Activated T-cell treated with anti-CD3 and anti-CD28 coated beads, Interleukin-2, amount 50 U/mL, for 48 hours (primary cell): Measurements from ENCODE around the gene GPR146.
"Not testable (repeated sequence)": the region's sequence is repeated elsewhere in the genome, so short reads cannot be mapped to it uniquely, and the experiment has no call there.

ENCODE experiments used
- DNase-seq, 2 experiments: peaks; one replicate each; pipeline ENCODE4 v3.0.0-alpha.2; 2020

GPR146 gene

GRCh38 chr7:1044189-1045068 is at the start of gene GPR146:
Gene GPR146 (plus strand): TSS chr7:1044546. CDS start chr7:1057516, 12,970 bp downstream.
- peak; percentile 97 for DNase-seq

GRCh38 chr7:994592-995308 is 49.6 kb upstream of the GPR146 start:
- no peak for DNase-seq

GRCh38 chr7:995571-995970 is 48.8 kb upstream of the GPR146 start:
- no peak for DNase-seq

- DNase-seq, result no peak
Observed at GRCh38 chr7:996079-996872, 48.1 kb upstream of the GPR146 start.

GRCh38 chr7:997404-998395 is 46.6 kb upstream of the GPR146 start:
- no peak for DNase-seq

- DNase-seq, result no peak
Observed at GRCh38 chr7:999149-999879, 45.0 kb upstream of the GPR146 start.

- no peak for DNase-seq
Observed at GRCh38 chr7:999941-1000935, 44.1 kb upstream of the GPR146 start.

GRCh38 chr7:1001069-1001770 is 43.1 kb upstream of the GPR146 start:
- not testable (repeated sequence) for DNase-seq

- DNase-seq, result not testable (repeated sequence)
Observed at GRCh38 chr7:1002026-1002425, 42.3 kb upstream of the GPR146 start.

- DNase-seq, result not testable (repeated sequence)
Observed at GRCh38 chr7:1002445-1002844, 41.9 kb upstream of the GPR146 start.

GRCh38 chr7:1004018-1004852 is 40.1 kb upstream of the GPR146 start:
- no peak for DNase-seq

- no peak for DNase-seq
Observed at GRCh38 chr7:1005303-1005702, 39.0 kb upstream of the GPR146 start.

GRCh38 chr7:1007901-1008300 is 36.4 kb upstream of the GPR146 start:
- DNase-seq, result no peak

GRCh38 chr7:1008733-1009363 is 35.5 kb upstream of the GPR146 start:
- DNase-seq, result no peak

- no peak for DNase-seq
Observed at GRCh38 chr7:1009747-1010146, 34.6 kb upstream of the GPR146 start.

- DNase-seq, result no peak
Observed at GRCh38 chr7:1010226-1010625, 34.1 kb upstream of the GPR146 start.

- DNase-seq, result no peak
Observed at GRCh38 chr7:1011297-1012003, 32.9 kb upstream of the GPR146 start.
